Smooth muscle cell (in vitro differentiated cells): ENCODE data around the gene PRKCD. TPM values are rescaled to one million over a fixed set of nuclear protein-coding genes. Genes with fewer than 3 reads are reported as not detected.

Experiments
- DNase-seq: peaks from one replicate; lab custom pipeline; 2025; ENCODE audit not compliant: unreplicated experiment; lab: John Stamatoyannopoulos, UW
- H2AFZ ChIP-seq: fragments of 200-600 bp; sonication (generic); 2 replicates; pipeline ENCODE4 v1.6.0; 2016; ENCODE audit warnings: antibody characterized with exemption, low read depth, mild to moderate bottlenecking
- H3F3A ChIP-seq: fragments of 200-600 bp; sonication (generic); 2 replicates; pipeline ENCODE4 v1.6.0; 2017; ENCODE audit warnings: antibody characterized with exemption, low read depth
- H3K27ac ChIP-seq: fragments of 200-600 bp; sonication (generic); 2 replicates; pipeline ENCODE4 v1.5.1; 2016; ENCODE audit warnings: low read depth, mild to moderate bottlenecking
- H3K27me3 ChIP-seq: fragments of 200-600 bp; sonication (generic); 2 replicates; pipeline ENCODE4 v1.6.1; 2016; ENCODE audit warnings: low read depth, mild to moderate bottlenecking
- H3K36me3 ChIP-seq: fragments of 200-600 bp; sonication (generic); 2 replicates; pipeline ENCODE4 v1.5.1; 2016; ENCODE audit warnings: low read depth
- H3K4me1 ChIP-seq: fragments of 200-600 bp; sonication (generic); 2 replicates; pipeline ENCODE4 v1.5.1; 2016; ENCODE audit warnings: low read depth
- H3K4me2 ChIP-seq: fragments of 200-600 bp; sonication (generic); 2 replicates; pipeline ENCODE4 v1.6.0; 2016; ENCODE audit warnings: mild to moderate bottlenecking
- H3K4me3 ChIP-seq: fragments of 200-600 bp; sonication (generic); 2 replicates; pipeline ENCODE4 v1.5.1; 2016; ENCODE audit warnings: mild to moderate bottlenecking
- H3K79me2 ChIP-seq: fragments of 200-600 bp; sonication (generic); 2 replicates; pipeline ENCODE4 v1.6.0; 2016; ENCODE audit warnings: low read depth, mild to moderate bottlenecking
- H3K9ac ChIP-seq: fragments of 200-600 bp; sonication (generic); 2 replicates; pipeline ENCODE4 v1.6.0; 2016; ENCODE audit warnings: low read depth
- H3K9me3 ChIP-seq: fragments of 200-600 bp; sonication (generic); replicated peaks from 2 replicates; pipeline ENCODE4 v1.5.1; 2016; ENCODE audit warnings: low read depth
- H4K20me1 ChIP-seq: fragments of 200-600 bp; sonication (generic); 2 replicates; pipeline ENCODE4 v1.6.0; 2016; ENCODE audit warnings: low read depth
- WGBS: methylation state at CpG from one replicate; pipeline ENCODE4 v1.1.7; 2016; ENCODE audit warnings: low lambda C conversion rate; 5-methylcytosine and 5-hydroxymethylcytosine counted together
- polyA plus RNA-seq: library from polyadenylated mRNA; unstranded; fragments of >200 nt; fragmentation: Nextera tagmentation; extraction: Ambion mirVana; gene quantifications from 2 replicates; pipeline ENCODE4 v1.2.1, GENCODE V29; 2016
- total RNA-seq: library from RNA; depleted of rRNA; stranded (reverse); fragments of >200 nt; gene quantifications from 2 replicates; pipeline ENCODE4 v1.2.3, GENCODE V29; 2014
- TF ChIP-seq, protein P1 (sequence below): fragments of 200-600 bp; sonication (generic); IDR thresholded peaks from 2 replicates; pipeline ENCODE4 v1.5.1; 2017; ENCODE audit warnings: borderline replicate concordance, mild to moderate bottlenecking, antibody characterized with exemption; ENCODE audit not compliant: insufficient read depth, poor library complexity, severe bottlenecking

The PRKCD gene
- total and polyA plus RNA-seq, 2 experiments from 2014 or later: 6.1 to 22.5 TPM

DNA sequence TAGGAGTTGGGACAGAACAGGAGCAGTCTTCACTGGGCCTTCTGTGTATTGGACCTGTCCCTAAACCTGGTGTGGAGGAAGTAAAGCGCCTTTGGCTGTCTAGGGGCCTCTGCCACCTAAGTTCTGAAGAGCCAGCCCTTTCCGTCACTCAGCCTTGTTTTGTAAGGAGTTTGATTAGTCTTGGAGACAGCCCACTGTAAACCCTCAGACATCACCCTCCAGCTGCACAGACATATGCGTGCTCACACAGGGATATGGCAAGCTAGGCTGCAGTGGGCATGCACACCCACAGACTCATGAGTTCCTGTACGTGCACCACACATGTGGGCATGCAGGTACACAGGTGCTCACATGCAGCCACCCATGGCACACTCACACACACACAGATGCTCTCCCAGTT is 5.2 kb downstream of the PRKCD start:
- H3K4me2 ChIP-seq: peak overlapping the region; percentile 68
- no peaks in the 10 kb centered on the region for H3K9me3 ChIP-seq
- no peak overlapping the region for H2AFZ ChIP-seq
- no peak for DNase-seq
- no peaks in the 10 kb centered on the region for H3F3A ChIP-seq
- peaks cover 83% of the 10 kb centered on the region for H4K20me1 ChIP-seq
- no peak overlapping the region for H3K9ac ChIP-seq
- TF ChIP-seq, protein P1, sequence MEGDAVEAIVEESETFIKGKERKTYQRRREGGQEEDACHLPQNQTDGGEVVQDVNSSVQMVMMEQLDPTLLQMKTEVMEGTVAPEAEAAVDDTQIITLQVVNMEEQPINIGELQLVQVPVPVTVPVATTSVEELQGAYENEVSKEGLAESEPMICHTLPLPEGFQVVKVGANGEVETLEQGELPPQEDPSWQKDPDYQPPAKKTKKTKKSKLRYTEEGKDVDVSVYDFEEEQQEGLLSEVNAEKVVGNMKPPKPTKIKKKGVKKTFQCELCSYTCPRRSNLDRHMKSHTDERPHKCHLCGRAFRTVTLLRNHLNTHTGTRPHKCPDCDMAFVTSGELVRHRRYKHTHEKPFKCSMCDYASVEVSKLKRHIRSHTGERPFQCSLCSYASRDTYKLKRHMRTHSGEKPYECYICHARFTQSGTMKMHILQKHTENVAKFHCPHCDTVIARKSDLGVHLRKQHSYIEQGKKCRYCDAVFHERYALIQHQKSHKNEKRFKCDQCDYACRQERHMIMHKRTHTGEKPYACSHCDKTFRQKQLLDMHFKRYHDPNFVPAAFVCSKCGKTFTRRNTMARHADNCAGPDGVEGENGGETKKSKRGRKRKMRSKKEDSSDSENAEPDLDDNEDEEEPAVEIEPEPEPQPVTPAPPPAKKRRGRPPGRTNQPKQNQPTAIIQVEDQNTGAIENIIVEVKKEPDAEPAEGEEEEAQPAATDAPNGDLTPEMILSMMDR: no peak
- H3K36me3 ChIP-seq: no peaks in the 10 kb centered on the region
- H3K4me1 ChIP-seq: peaks cover 6% of the 10 kb centered on the region
- H3K79me2 ChIP-seq: no peaks in the 10 kb centered on the region
- no peak overlapping the region for H3K27ac ChIP-seq
- H3K27me3 ChIP-seq: no peaks in the 10 kb centered on the region
- no peak overlapping the region for H3K4me3 ChIP-seq
- 96% methylated on average over 4 of the region's 4 CpGs for WGBS

DNA sequence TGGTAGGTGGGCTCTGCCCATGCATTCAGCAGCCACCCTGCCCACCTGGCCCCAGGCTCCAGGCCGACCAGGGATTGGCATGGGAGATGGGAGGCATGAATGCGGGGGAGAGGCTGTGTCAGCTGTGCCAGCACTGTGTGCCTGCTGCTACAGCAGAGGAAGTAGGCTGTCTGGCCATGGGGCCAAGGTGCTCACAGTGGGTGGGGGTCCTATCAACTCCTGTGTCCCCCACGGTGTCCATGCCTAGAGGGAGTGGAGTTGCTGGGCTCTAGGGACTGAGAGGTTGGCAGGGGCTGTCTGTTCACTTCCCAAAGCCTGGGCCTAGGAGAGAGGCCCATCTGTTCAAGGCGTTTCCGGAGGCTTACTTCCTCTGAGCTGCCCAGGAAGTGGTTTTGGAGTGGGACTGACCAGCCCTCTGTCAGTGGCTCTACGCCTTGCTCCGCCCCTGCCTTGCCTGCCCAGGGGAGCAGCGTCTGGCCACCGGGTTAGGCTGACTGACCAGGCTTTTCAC is 5.8 kb downstream of the PRKCD start:
- DNase-seq: no peak
- H3K27ac ChIP-seq: no peak overlapping the region

DNA sequence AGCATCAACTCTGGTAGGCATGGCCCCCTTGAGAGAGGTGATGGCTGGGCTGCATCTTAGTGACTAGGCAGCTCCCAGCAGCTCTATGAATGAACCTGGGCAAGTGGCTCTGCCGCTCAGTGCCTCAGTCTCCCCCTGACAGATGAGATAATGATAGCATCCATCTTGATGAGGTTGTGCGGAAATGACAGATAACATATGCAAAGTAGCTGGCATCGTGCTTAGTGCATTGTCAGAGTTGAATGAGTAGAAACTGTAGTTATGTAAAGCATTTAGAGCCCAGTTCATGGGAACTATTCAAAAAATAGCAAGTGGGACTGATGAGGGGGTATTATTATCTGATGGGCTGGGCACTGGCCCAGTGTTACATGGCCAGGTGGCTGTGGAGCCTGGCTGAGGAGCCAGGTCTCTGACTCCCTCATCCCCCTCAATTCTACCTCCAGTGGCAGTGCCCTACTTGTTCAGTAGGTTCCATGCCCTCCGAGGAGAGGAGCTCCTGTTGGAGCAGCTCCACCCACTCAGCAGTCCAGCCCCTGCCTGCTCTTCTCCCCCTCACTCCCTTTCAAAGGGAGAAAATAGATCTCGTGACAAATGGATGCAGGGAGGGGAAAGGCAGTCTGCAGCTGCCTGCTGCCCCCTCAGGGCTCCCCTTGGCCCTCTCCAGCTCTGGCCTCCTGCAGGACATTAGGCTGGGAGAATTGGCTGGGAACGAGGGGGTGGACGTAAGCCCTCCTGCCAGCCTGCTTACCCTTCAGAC is 6.6 kb downstream of the PRKCD start:
- Histone ChIP-seq H3K27me3 (no peaks in the 10 kb centered on the region), H3K27ac (no peak overlapping the region), H3K36me3 (no peaks in the 10 kb centered on the region), H3K9ac (no peak overlapping the region), H3K4me3 (no peak overlapping the region), H3K9me3 (no peaks in the 10 kb centered on the region), H2AFZ (no peak overlapping the region), H3K4me2 (peak overlapping the region; percentile 68), H3F3A (no peaks in the 10 kb centered on the region), H3K79me2 (no peaks in the 10 kb centered on the region), H3K4me1 (peaks cover 6% of the 10 kb centered on the region), H4K20me1 (peaks cover 96% of the 10 kb centered on the region)
- TF ChIP-seq, protein P1: no peak
- WGBS: 85% methylated on average over 7 of the region's 7 CpGs
- no peak for DNase-seq

More for the DNA sequence above, 5.8 kb downstream of the PRKCD start:
- H3K9ac ChIP-seq: no peak overlapping the region
- WGBS: 62% methylated on average over 9 of the region's 9 CpGs
- H3K79me2 ChIP-seq: no peaks in the 10 kb centered on the region
- peak overlapping the region; percentile 68 for H3K4me2 ChIP-seq
- no peaks in the 10 kb centered on the region for H3K36me3 ChIP-seq
- TF ChIP-seq, protein P1: no peak
- H3K4me1 ChIP-seq: peaks cover 6% of the 10 kb centered on the region
- no peaks in the 10 kb centered on the region for H3K9me3 ChIP-seq
- no peaks in the 10 kb centered on the region for H3F3A ChIP-seq
- H2AFZ ChIP-seq: no peak overlapping the region
- no peaks in the 10 kb centered on the region for H3K27me3 ChIP-seq
- peaks cover 89% of the 10 kb centered on the region for H4K20me1 ChIP-seq
- no peak overlapping the region for H3K4me3 ChIP-seq
